CD4-positive, CD25-positive, alpha-beta regulatory T cell (primary cell): ENCODE results near the gene SIDT2. TPM values are rescaled to one million over a fixed set of nuclear protein-coding genes. Genes with fewer than 3 reads are reported as not detected.

Experiments
- ATAC-seq, 2 donors: fragments of 150-1000 bp; cut with Tn5 transposase; one replicate each; pipeline ENCODE4 v1.10.0; 2021; ENCODE audit warnings: low read depth in 2 of 2, moderate number of reproducible peaks in 2 of 2, moderate library complexity in 1 of 2
- DNase-seq, 3 donors: peaks; one replicate each; pipeline versions ENCODE4 v3.0.0 to v3.0.0-alpha.2; 2012 to 2022; ENCODE audit warnings: mixed read lengths in 1 of 3
- H3K27ac ChIP-seq: one replicate; pipeline ENCODE4 v1.7.0; 2013; ENCODE audit warnings: mild to moderate bottlenecking, low read length; ENCODE audit not compliant: insufficient read depth, poor library complexity, severe bottlenecking
- H3K27me3 ChIP-seq: one replicate; pipeline ENCODE4 v1.7.0; 2013; ENCODE audit warnings: low read length; ENCODE audit not compliant: control insufficient read depth, insufficient read depth
- H3K36me3 ChIP-seq: one replicate; pipeline ENCODE4 v1.7.0; 2013; ENCODE audit warnings: mild to moderate bottlenecking, low read length, moderate library complexity; ENCODE audit not compliant: control insufficient read depth, insufficient read depth
- H3K4me1 ChIP-seq: 2 replicates; pipeline ENCODE4 v1.7.0; 2013; ENCODE audit warnings: mild to moderate bottlenecking, low read length; ENCODE audit not compliant: insufficient read depth, control insufficient read depth, poor library complexity, severe bottlenecking
- H3K4me3 ChIP-seq: one replicate; pipeline ENCODE4 v1.7.0; 2013; ENCODE audit warnings: low read depth, mild to moderate bottlenecking, low read length, moderate library complexity
- H3K9me3 ChIP-seq, 2 experiments: 1 replicate in 1 of 2; 2 replicates in 1 of 2; pipeline ENCODE4 v1.7.0; 2013; ENCODE audit warnings: low read length in 2 of 2, mild to moderate bottlenecking in 1 of 2, moderate library complexity in 1 of 2; ENCODE audit not compliant: control insufficient read depth in 2 of 2
- H3K27ac Mint-ChIP-seq, 3 donors: one replicate each; pipeline ENCODE4 v1.8.0; 2020 to 2022; ENCODE audit warnings: mild to moderate bottlenecking in 3 of 3, mixed read lengths in 3 of 3, moderate library complexity in 2 of 3
- H3K27me3 Mint-ChIP-seq: one replicate; pipeline ENCODE4 v1.8.0; 2022; ENCODE audit warnings: mild to moderate bottlenecking, mixed read lengths
- H3K36me3 Mint-ChIP-seq: one replicate; pipeline ENCODE4 v1.8.0; 2020; ENCODE audit warnings: mixed read lengths
- H3K4me1 Mint-ChIP-seq, 4 donors: one replicate each; pipeline ENCODE4 v1.8.0; 2020 to 2022; ENCODE audit warnings: mixed read lengths in 4 of 4, mild to moderate bottlenecking in 1 of 4
- H3K4me3 Mint-ChIP-seq, 4 donors: one replicate each; pipeline ENCODE4 v1.8.0; 2020 to 2022; ENCODE audit warnings: mild to moderate bottlenecking in 4 of 4, mixed read lengths in 4 of 4, moderate library complexity in 3 of 4
- H3K9me3 Mint-ChIP-seq, 7 donors: one replicate each; pipeline ENCODE4 v1.8.0; 2020 to 2022; ENCODE audit warnings: mixed read lengths in 7 of 7, mild to moderate bottlenecking in 3 of 7, moderate library complexity in 2 of 7
- polyA plus RNA-seq, 4 donors: library from polyadenylated mRNA; unstranded; fragments of 300-500 nt; fragmentation: Illumina TruSeq; gene quantifications; one replicate each; pipeline ENCODE4 v1.2.3, GENCODE V29; 2021
- total RNA-seq: library from RNA; stranded (reverse); gene quantifications from one replicate; pipeline ENCODE4 v1.2.3, GENCODE V29; 2022

SIDT2 gene
- total and polyA plus RNA-seq, 5 donors from 2014 or later, result 2.5 to 129 (median 5.4) TPM

- H3K9me3 Mint-ChIP-seq, result no peaks in the 10 kb centered on the region
- H3K27ac Mint-ChIP-seq, result peak overlapping the region in 2 of 3 donors; percentile 79 to 82
- DNase-seq, result no peak
Observed at GRCh38 chr11:117219001-117219400, 40.5 kb downstream of the SIDT2 start.

GRCh38 chr11:117219455-117219854 is 40.9 kb downstream of the SIDT2 start:
- no peak for DNase-seq
- no peaks in the 10 kb centered on the region for H3K27me3 Mint-ChIP-seq
- Histone ChIP-seq H3K9me3 (no peaks in the 10 kb centered on the region), H3K27me3 (no peaks in the 10 kb centered on the region), H3K36me3 (peaks cover 94% of the 10 kb centered on the region), H3K4me1 (no peaks in the 10 kb centered on the region), H3K27ac (no peak overlapping the region), H3K4me3 (no peak overlapping the region)
- no peaks in the 10 kb centered on the region for H3K9me3 Mint-ChIP-seq
- H3K27ac Mint-ChIP-seq, result peak overlapping the region in 1 of 3 donors; percentile 79
- peaks cover 0 to 16% (median 6%) of the 10 kb centered on the region in 4 donors for H3K4me1 Mint-ChIP-seq
- no peak for ATAC-seq
- H3K4me3 Mint-ChIP-seq, result no peak overlapping the region
- peaks cover 35% of the 10 kb centered on the region for H3K36me3 Mint-ChIP-seq

More at GRCh38 chr11:117219001-117219400, 40.5 kb downstream of the SIDT2 start:
- no peaks in the 10 kb centered on the region for H3K27me3 ChIP-seq
- Mint-ChIP-seq H3K27me3 (no peaks in the 10 kb centered on the region), H3K36me3 (peaks cover 39% of the 10 kb centered on the region), H3K4me1 (peaks cover 0 to 16% (median 7%) of the 10 kb centered on the region in 4 donors), H3K4me3 (no peak overlapping the region)
- H3K36me3 ChIP-seq, result peaks cover 94% of the 10 kb centered on the region
- no peaks in the 10 kb centered on the region for H3K9me3 ChIP-seq
- ATAC-seq, result no peak
- no peak overlapping the region for H3K4me3 ChIP-seq
- H3K4me1 ChIP-seq, result no peaks in the 10 kb centered on the region
- H3K27ac ChIP-seq, result no peak overlapping the region

GRCh38 chr11:117219995-117220394 is 41.5 kb downstream of the SIDT2 start:
- Histone ChIP-seq H3K4me3 (no peak overlapping the region), H3K4me1 (no peaks in the 10 kb centered on the region), H3K36me3 (peaks cover 94% of the 10 kb centered on the region), H3K9me3 (no peaks in the 10 kb centered on the region), H3K27ac (no peak overlapping the region), H3K27me3 (no peaks in the 10 kb centered on the region)
- peaks cover 30% of the 10 kb centered on the region for H3K36me3 Mint-ChIP-seq
- H3K27ac Mint-ChIP-seq, result peak overlapping the region in 1 of 3 donors; percentile 55
- peaks cover 0 to 14% (median 5%) of the 10 kb centered on the region in 4 donors for H3K4me1 Mint-ChIP-seq
- H3K9me3 Mint-ChIP-seq, result no peaks in the 10 kb centered on the region
- no peaks in the 10 kb centered on the region for H3K27me3 Mint-ChIP-seq
- DNase-seq (no peak), ATAC-seq (no peak)
- no peak overlapping the region for H3K4me3 Mint-ChIP-seq

- Mint-ChIP-seq H3K27ac (no peak overlapping the region), H3K27me3 (no peaks in the 10 kb centered on the region), H3K9me3 (no peaks in the 10 kb centered on the region), H3K4me3 (no peak overlapping the region), H3K36me3 (peaks cover 30% of the 10 kb centered on the region), H3K4me1 (peaks cover 0 to 14% (median 7%) of the 10 kb centered on the region in 4 donors)
- no peak overlapping the region for H3K27ac ChIP-seq
- H3K27me3 ChIP-seq, result no peaks in the 10 kb centered on the region
- H3K4me1 ChIP-seq, result no peaks in the 10 kb centered on the region
- H3K36me3 ChIP-seq, result peaks cover 97% of the 10 kb centered on the region
- H3K9me3 ChIP-seq, result no peaks in the 10 kb centered on the region
- DNase-seq, result no peak
- ATAC-seq, result no peak
- no peak overlapping the region for H3K4me3 ChIP-seq
Observed at GRCh38 chr11:117220568-117220967, 42.0 kb downstream of the SIDT2 start.

- H3K27ac Mint-ChIP-seq, result peak overlapping the region in 1 of 3 donors; percentile 73
- H3K4me3 Mint-ChIP-seq, result no peak overlapping the region
- H3K36me3 Mint-ChIP-seq, result peaks cover 30% of the 10 kb centered on the region
Observed at GRCh38 chr11:117220999-117221774, 42.6 kb downstream of the SIDT2 start.

GRCh38 chr11:117221775-117222517 is 43.4 kb downstream of the SIDT2 start:
- H3K9me3 ChIP-seq, result no peaks in the 10 kb centered on the region
- H3K4me3 ChIP-seq, result no peak overlapping the region
- Mint-ChIP-seq H3K36me3 (peaks cover 30% of the 10 kb centered on the region), H3K4me1 (peaks cover 0 to 19% (median 15%) of the 10 kb centered on the region in 4 donors), H3K27me3 (no peaks in the 10 kb centered on the region), H3K27ac (peak overlapping the region in 1 of 3 donors; percentile 73), H3K9me3 (no peaks in the 10 kb centered on the region), H3K4me3 (no peak overlapping the region)
- H3K36me3 ChIP-seq, result peaks cover 96% of the 10 kb centered on the region
- H3K4me1 ChIP-seq, result peaks cover 7% of the 10 kb centered on the region
- ATAC-seq (no peak), DNase-seq (no peak)
- no peaks in the 10 kb centered on the region for H3K27me3 ChIP-seq
- H3K27ac ChIP-seq, result no peak overlapping the region

More at GRCh38 chr11:117220999-117221774, 42.6 kb downstream of the SIDT2 start:
- DNase-seq, result no peak
- Mint-ChIP-seq H3K9me3 (no peaks in the 10 kb centered on the region), H3K27me3 (no peaks in the 10 kb centered on the region), H3K4me1 (peaks cover 0 to 14% (median 8%) of the 10 kb centered on the region in 4 donors)
- ATAC-seq, result no peak
- H3K4me3 ChIP-seq, result no peak overlapping the region
- H3K27ac ChIP-seq, result no peak overlapping the region
- no peaks in the 10 kb centered on the region for H3K9me3 ChIP-seq
- H3K27me3 ChIP-seq, result no peaks in the 10 kb centered on the region
- no peaks in the 10 kb centered on the region for H3K4me1 ChIP-seq
- peaks cover 95% of the 10 kb centered on the region for H3K36me3 ChIP-seq

GRCh38 chr11:117222991-117223740 is 44.6 kb downstream of the SIDT2 start:
- peaks cover 0 to 28% (median 15%) of the 10 kb centered on the region in 4 donors for H3K4me1 Mint-ChIP-seq
- Histone ChIP-seq H3K27me3 (no peaks in the 10 kb centered on the region), H3K4me1 (peaks cover 9% of the 10 kb centered on the region), H3K9me3 (no peaks in the 10 kb centered on the region), H3K4me3 (no peak overlapping the region), H3K27ac (no peak overlapping the region), H3K36me3 (peaks cover 96% of the 10 kb centered on the region)
- H3K27ac Mint-ChIP-seq, result no peak overlapping the region
- H3K36me3 Mint-ChIP-seq, result peaks cover 27% of the 10 kb centered on the region
- no peak overlapping the region for H3K4me3 Mint-ChIP-seq
- no peak for DNase-seq
- H3K9me3 Mint-ChIP-seq, result no peaks in the 10 kb centered on the region
- H3K27me3 Mint-ChIP-seq, result no peaks in the 10 kb centered on the region
- ATAC-seq, result no peak
